GM19193 (cell line): Measurements from ENCODE around the gene AMACR.

Experiments
- POLR2A ChIP-seq: IDR thresholded peaks from 4 replicates; pipeline ENCODE4 v1.6.1; 2011; ENCODE audit not compliant: insufficient read depth, insufficient read length; ENCODE audit errors: extremely low read depth

The AMACR gene

GRCh38 chr5:34042321-34042720, 34.5 kb upstream of the AMACR start:
- TF ChIP-seq POLR2A, result no peak

GRCh38 chr5:34041247-34041972, 33.6 kb upstream of the AMACR start:
- TF ChIP-seq POLR2A, result no peak

DNA sequence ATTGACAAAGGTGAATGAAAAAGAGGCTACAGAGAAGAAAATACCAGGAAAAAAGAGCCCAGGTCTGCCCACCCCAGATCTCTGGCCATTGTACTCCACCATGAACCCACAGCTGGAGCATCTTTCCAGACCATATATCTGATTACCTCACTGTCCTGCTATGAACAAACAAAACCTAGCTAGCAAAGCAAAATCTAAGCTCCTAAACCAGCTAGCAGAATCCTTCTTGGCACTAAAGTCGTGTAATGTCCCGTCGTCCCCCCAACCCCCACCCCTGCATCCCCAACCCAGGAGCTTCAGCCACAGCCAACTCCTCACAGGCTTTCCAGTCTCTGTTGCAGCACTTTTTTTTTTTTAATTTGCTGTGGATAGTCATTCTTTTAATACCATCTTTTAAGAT, 32.6 kb upstream of the AMACR start:
- TF ChIP-seq POLR2A, result no peak

DNA sequence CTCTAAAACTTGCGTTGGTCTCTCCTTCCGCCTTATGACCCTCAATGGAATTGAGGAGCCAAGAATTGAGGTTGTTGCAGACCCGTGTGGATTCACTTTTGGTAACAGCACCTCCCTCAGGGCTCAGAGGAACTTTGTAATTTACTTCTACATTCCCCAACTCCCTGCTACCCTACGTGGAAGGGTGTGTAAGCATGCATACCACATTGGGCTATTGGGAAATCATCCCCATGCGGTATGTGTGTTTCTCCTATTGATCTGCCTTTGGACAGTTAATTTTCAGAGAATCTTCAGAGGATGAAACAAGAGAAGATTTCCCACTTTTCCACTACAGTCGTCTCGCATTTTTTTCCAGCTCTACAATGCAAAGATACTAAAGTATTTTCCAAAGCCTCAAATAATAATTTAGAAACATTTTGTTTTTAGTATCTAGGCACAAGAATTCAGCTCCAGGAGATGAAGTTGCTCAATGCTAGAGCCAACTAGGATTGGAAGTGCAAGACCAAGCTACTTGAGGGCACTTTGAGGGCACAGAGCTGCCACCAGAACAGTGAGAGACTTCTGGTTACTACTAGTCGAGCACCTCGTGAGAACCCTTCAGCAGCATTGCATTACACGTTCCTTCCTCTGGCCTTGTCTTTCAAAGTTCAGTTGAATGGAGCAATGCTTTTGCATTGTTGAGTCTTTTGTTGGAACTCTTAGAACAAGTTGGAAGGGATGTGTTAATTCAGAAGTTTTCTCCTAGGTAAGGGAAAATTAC, 31.7 kb upstream of the AMACR start:
- no peak for TF ChIP-seq POLR2A

DNA sequence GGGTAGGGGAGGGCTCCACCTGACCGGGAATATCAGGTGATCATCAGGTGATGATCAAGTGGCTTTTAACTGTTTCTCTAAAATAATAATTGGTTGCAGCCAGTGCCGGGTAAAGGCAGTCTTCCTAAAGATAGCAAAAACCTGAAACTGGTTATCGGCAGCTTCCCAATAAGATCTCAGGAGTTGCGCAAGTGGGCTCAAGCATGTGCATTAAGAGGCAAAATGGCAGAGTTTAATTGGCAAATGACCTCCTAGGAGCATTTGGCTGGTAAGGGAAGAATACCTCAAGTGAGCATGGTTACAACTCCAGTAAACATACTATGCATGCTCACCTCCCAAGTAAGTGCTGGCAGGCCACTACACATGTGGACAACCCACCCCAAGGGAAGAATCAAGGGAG, 31.0 kb upstream of the AMACR start:
- no peak for TF ChIP-seq POLR2A

- TF ChIP-seq POLR2A, result no peak
Observed at GRCh38 chr5:34038390-34038789, 30.5 kb upstream of the AMACR start.

- TF ChIP-seq POLR2A, result no peak
Observed at GRCh38 chr5:34037726-34038125, 29.9 kb upstream of the AMACR start.

DNA sequence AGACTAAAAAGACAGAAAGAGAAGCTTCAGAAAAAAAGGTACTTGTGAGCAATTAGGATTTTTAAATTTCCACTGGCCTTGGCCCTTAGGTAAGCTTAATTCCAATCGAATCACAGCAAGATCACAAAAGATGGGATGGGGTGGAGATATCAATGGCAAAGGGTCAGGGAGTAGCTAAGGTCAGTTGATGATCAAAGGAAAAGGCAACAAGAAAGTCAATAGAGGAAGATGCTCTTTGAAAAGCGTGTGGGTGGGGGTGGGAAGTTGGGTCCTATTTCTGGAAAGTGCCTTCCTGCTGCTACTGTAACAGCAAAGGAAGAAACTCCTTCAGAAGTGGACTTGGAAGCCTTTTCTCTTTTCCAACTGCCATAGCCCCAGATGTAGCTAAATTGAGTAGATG, 27.9 kb upstream of the AMACR start:
- TF ChIP-seq POLR2A, result no peak

DNA sequence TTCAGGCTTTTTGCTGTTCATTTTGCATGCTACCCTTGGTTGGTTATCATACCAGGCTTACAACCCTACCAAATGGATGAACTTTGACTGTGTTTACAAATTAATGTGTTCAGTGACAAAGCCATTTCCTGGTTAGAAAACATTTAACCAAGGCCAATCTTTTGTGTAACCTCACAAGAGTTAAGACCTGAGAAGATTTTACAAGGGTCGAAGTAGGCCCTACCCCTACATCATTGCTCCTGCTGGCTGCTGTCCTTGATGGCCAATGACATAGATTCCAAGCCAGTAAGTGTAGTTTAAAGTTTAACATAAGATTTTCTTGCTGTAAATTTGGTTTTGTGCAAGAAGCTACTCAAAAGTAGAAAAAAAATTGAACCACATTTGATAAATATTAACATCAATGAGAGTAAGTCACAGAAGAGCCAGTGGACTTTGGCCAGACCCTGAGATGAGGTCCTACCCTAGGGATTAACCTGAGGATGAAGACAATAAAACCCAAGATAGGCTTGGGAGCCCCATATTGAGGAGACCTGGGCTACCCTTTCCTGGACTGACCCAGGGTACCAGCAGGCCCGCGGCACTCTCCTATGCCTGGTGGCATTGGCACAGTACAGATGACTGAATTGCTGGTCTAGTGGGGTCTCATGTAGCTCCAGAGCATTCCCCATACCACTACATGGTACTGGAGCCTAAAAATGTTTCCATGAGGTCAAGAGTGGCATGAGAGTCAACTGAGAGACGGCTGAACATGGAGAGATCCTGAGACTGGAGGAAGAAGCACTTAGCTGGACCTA, 26.9 kb upstream of the AMACR start:
- no peak for TF ChIP-seq POLR2A

DNA sequence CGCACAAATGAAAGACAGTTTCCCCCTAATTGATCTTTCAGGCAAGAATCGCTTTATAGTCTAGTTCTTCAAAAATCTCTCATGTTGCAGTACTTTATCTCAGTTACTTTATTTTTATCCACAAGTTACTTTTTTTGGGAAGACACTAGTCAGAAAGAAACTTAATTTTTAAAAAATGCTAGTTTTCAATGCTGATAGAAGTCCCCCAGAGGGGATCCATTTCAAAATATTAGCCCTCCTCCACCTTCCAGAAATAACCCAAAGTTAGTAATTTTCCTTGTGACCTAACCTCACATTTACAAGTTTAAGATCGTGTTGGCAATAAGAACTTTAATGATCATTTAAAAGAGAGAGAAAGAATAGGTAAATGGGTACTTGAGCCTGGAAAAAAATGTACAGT, 24.1 kb upstream of the AMACR start:
- no peak for TF ChIP-seq POLR2A

- TF ChIP-seq POLR2A, result no peak
Observed at GRCh38 chr5:34031117-34031516, 23.3 kb upstream of the AMACR start.

DNA sequence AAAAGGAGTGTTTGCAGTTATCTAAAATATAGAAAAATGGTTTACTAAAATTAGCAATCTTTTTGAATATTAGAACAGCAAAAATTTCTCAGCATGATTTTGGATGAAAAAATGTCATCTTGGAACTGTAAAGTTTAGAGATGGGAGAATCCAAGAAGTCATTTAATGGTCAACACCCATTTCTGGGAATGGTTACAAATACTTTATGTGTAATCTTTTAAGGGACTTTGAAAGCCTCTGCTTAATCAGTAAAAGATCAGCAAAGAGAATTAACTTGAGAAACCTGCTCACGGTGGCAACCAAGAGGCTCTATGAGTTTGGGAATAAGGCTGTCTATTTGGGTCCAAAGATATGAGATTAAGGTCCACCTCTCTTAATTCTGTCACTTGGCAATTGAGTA, 22.2 kb upstream of the AMACR start:
- TF ChIP-seq POLR2A, result no peak

- TF ChIP-seq POLR2A, result no peak
Observed at GRCh38 chr5:34028349-34028748, 20.5 kb upstream of the AMACR start.

DNA sequence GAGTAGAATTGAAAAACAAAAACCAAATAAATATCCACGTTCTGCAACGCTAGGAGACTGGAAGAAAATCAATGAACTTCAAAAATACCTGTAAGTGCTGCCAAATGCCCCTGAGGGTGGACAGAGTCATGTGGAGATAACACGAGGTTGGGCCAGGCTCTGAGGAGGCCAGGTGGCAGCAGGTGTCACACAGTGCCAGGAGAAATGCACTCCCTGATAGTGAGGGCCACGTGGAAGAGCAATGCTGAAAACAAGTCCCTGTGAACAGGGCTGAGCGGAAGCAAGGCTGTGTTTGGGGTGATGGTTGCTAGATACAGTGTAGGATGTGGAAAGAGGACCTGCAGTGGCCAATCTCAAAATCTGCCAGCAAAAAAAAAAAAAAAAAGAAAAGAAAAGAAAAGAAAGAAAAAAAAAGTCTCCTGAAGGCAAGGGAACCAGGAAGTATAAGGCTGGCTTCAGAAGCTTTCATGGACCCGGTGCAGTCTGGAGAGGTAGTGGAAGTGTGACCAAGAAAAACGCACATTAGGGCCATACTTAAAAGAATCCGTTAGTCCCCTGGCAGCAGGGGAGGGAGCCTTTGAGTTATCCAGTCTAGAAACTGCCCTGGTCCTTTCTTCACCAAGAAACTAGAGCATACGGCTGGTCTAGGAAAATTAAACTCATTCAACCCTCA, 18.4 kb upstream of the AMACR start:
- no peak for TF ChIP-seq POLR2A

- no peak for TF ChIP-seq POLR2A
Observed at GRCh38 chr5:34022121-34022705, 14.4 kb upstream of the AMACR start.
